Activated CD8-positive, alpha-beta memory T cell treated with anti-CD3 and anti-CD28 coated beads for 4 hours (primary cell): ENCODE data around the gene RTP2.
A peak's percentile ranks its signal among the peaks of the same experiment; 100 is the strongest.

ENCODE experiments used
- DNase-seq, 2 donors: peaks; one replicate each; pipeline ENCODE4 v3.0.0-alpha.2; 2020; ENCODE audit warnings: low read depth in 2 of 2

Gene RTP2

GRCh38 chr3:187738331-187739093, 36.2 kb upstream of the RTP2 start:
- DNase-seq, result no peak

GRCh38 chr3:187738071-187738330, 35.6 kb upstream of the RTP2 start:
- no peak for DNase-seq

GRCh38 chr3:187737368-187738070, 35.2 kb upstream of the RTP2 start:
- DNase-seq, result no peak

- no peak for DNase-seq
Measured at GRCh38 chr3:187737006-187737367, 34.6 kb upstream of the RTP2 start.

- DNase-seq, result no peak
Measured at GRCh38 chr3:187736418-187736871, 34.1 kb upstream of the RTP2 start.

- DNase-seq, result no peak
Measured at GRCh38 chr3:187735837-187736236, 33.5 kb upstream of the RTP2 start.

GRCh38 chr3:187735383-187735782, 33.0 kb upstream of the RTP2 start:
- DNase-seq, result no peak

- DNase-seq, result no peak
Measured at GRCh38 chr3:187734841-187735240, 32.5 kb upstream of the RTP2 start.

GRCh38 chr3:187733371-187733770, 31.0 kb upstream of the RTP2 start:
- no peak for DNase-seq

- no peak for DNase-seq
Measured at GRCh38 chr3:187729598-187729997, 27.2 kb upstream of the RTP2 start.

GRCh38 chr3:187728940-187729583, 26.7 kb upstream of the RTP2 start:
- no peak for DNase-seq

- DNase-seq, result no peak
Measured at GRCh38 chr3:187728248-187728647, 25.9 kb upstream of the RTP2 start.

GRCh38 chr3:187726564-187726963, 24.2 kb upstream of the RTP2 start:
- DNase-seq, result no peak

GRCh38 chr3:187725653-187726370, 23.5 kb upstream of the RTP2 start:
- no peak for DNase-seq

GRCh38 chr3:187725224-187725623, 22.9 kb upstream of the RTP2 start:
- no peak for DNase-seq

- DNase-seq, result no peak
Measured at GRCh38 chr3:187722206-187722612, 19.9 kb upstream of the RTP2 start.

GRCh38 chr3:187721055-187721454, 18.7 kb upstream of the RTP2 start:
- no peak for DNase-seq

- no peak for DNase-seq
Measured at GRCh38 chr3:187720337-187720670, 17.9 kb upstream of the RTP2 start.

- no peak for DNase-seq
Measured at GRCh38 chr3:187719628-187720336, 17.4 kb upstream of the RTP2 start.

- no peak for DNase-seq
Measured at GRCh38 chr3:187718802-187719201, 16.4 kb upstream of the RTP2 start.

- no peak for DNase-seq
Measured at GRCh38 chr3:187717572-187717971, 15.2 kb upstream of the RTP2 start.

- peak in 1 of 2 donors; percentile 49 for DNase-seq
Measured at GRCh38 chr3:187714404-187714979, 12.1 kb upstream of the RTP2 start.
